Pancreas (tissue), 10 donors: ENCODE data around the gene OR2AT4. TPM values are rescaled to one million over a fixed set of nuclear protein-coding genes. Genes with fewer than 3 reads are reported as not detected.
"Not testable (repeated sequence)": the region's sequence is repeated elsewhere in the genome, so short reads cannot be mapped to it uniquely, and the experiment has no call there.

ENCODE experiments used
- ATAC-seq, 4 donors: fragments of 200-7000 bp; cut with Tn5 transposase; one replicate each; pipeline versions ENCODE4 v1.8.0 to v1.9.1; 2020; ENCODE audit warnings: mild to moderate bottlenecking in 4 of 4, moderate library complexity in 4 of 4
- DNase-seq, 6 donors: peaks; one replicate each; pipeline ENCODE4 v3.0.0-alpha.2; 2020
- FAIRE-seq: peaks from 2 replicates; lab custom pipeline; 2012; peaks lifted over from hg19 to GRCh38; lab: Jason Lieb, UNC
- H3K27ac ChIP-seq, 4 donors: fragments of 200-600 bp; sonication (generic); 1 replicate in 3 of 4; 2 replicates in 1 of 4; pipeline versions ENCODE4 v1.5.0 to v1.8.0; 2020
- H3K27me3 ChIP-seq, 4 donors: fragments of 200-600 bp; one replicate each; pipeline ENCODE4 v1.8.0; 2021
- H3K36me3 ChIP-seq, 3 donors: fragments of 200-600 bp; sonication (generic) in 1 of 3; one replicate each; pipeline versions ENCODE4 v1.5.0 to v1.8.0; 2020 to 2021
- H3K4me1 ChIP-seq, 3 donors: fragments of 200-600 bp; one replicate each; pipeline ENCODE4 v1.8.0; 2021
- H3K4me3 ChIP-seq, 4 donors: fragments of 200-600 bp; sonication (generic) in 2 of 4; one replicate each; pipeline versions ENCODE4 v1.5.0 to v1.8.0; 2020 to 2021
- H3K9me3 ChIP-seq, 4 donors: fragments of 200-600 bp; one replicate each; pipeline ENCODE4 v1.8.0; 2021
- CTCF ChIP-seq, 4 donors: fragments of 200-600 bp; sonication (generic) in 3 of 4; IDR thresholded peaks; one replicate each; pipeline versions ENCODE4 v1.5.0 to v1.8.0; 2021; ENCODE audit warnings: antibody characterized with exemption in 4 of 4
- WGBS, 2 donors: extraction: QIAGEN DNeasy Blood & Tissue Kit; methylation state at CpG; one replicate each; pipeline ENCODE4 v1.1.7; 2013; 5-methylcytosine and 5-hydroxymethylcytosine counted together
- intact Hi-C, 3 donors: fragments of 100-400 bp; cut with DNase I; formaldehyde crosslinking; loops; one replicate each; pipeline versions ENCODE4 v1.11.1 to v1.14.2; 2022
- polyA plus RNA-seq, 2 donors: library from polyadenylated mRNA; stranded (reverse); fragments of 200-250 nt; gene quantifications; one replicate each; pipeline ENCODE4 v1.2.3, GENCODE V29; 2013
- total RNA-seq, 6 donors: library from RNA; stranded (reverse); fragmentation: NEBNext Ultra II Directional in 4 of 6; extraction: Animal tissue kit (Norgen Biotek cat#: 25700) in 4 of 6; gene quantifications; one replicate each; pipeline versions ENCODE4 v1.2.1 to v1.2.4, GENCODE V29; 2021 to 2023
- donor health status: healthy with polysubstance abuse.
- donor health status: DM: no; HTN: no; CAD: no; lungs with moderate emphysema.
- donor health status: DM: no; HTN: no; CAD: no.
- donor health status: control.
- donor health status: control.
- donor health status: Bipolar disorder and iron deficiency.
- donor health status: DM: yes; HTN: yes; CAD: no.
- donor health status: DM: no; HTN: no; CAD: no.
- donor health status: DM: no; HTN: no; CAD: no.
- donor health status: DM: yes; HTN: yes; CAD: no.

Gene OR2AT4
- total and polyA plus RNA-seq, 8 donors = under 0.01 TPM; not detected in 7

GRCh38 chr11:75055511-75055910 lies 41.2 kb downstream of the OR2AT4 start:
- DNase-seq = no peak
- intact Hi-C loops = no loop called here
- TF ChIP-seq CTCF (IDR thresholded peaks at IDR 0.05) = no peak
- FAIRE-seq = no peak
- no peak overlapping the region for H3K4me3 ChIP-seq
- H3K27ac ChIP-seq = no peak overlapping the region
- H3K27me3 ChIP-seq = no peaks in the 10 kb centered on the region
- no peaks in the 10 kb centered on the region for H3K9me3 ChIP-seq
- WGBS, 2 donors = 79 to 89% methylated on average over 6 of the region's 6 CpGs
- no peak for ATAC-seq
- no peaks in the 10 kb centered on the region for H3K4me1 ChIP-seq
- no peaks in the 10 kb centered on the region for H3K36me3 ChIP-seq

GRCh38 chr11:75052457-75052856 lies 44.2 kb downstream of the OR2AT4 start:
- intact Hi-C loops = no loop called here
- no peaks in the 10 kb centered on the region for H3K9me3 ChIP-seq
- peaks cover 0 to 9% (median 0%) of the 10 kb centered on the region in 3 donors for H3K4me1 ChIP-seq
- FAIRE-seq (no peak), ATAC-seq (no peak), DNase-seq (no peak)
- no peak overlapping the region for H3K4me3 ChIP-seq
- no peaks in the 10 kb centered on the region for H3K27me3 ChIP-seq
- TF ChIP-seq CTCF (IDR thresholded peaks at IDR 0.05) = no peak
- H3K36me3 ChIP-seq = no peaks in the 10 kb centered on the region
- no peak overlapping the region for H3K27ac ChIP-seq
- WGBS, 2 donors = 86 to 100% methylated on average over 1 of the region's 1 CpG

GRCh38 chr11:75051043-75051442 lies 45.6 kb downstream of the OR2AT4 start:
- no peak for FAIRE-seq
- H3K4me1 ChIP-seq = peaks cover 0 to 9% (median 0%) of the 10 kb centered on the region in 3 donors

GRCh38 chr11:75050516-75050915 lies 46.2 kb downstream of the OR2AT4 start:
- Histone ChIP-seq H3K4me1 (peaks cover 0 to 9% (median 0%) of the 10 kb centered on the region in 3 donors), H3K27ac (no peak overlapping the region), H3K36me3 (no peaks in the 10 kb centered on the region), H3K4me3 (no peak overlapping the region), H3K27me3 (no peaks in the 10 kb centered on the region), H3K9me3 (no peaks in the 10 kb centered on the region)
- FAIRE-seq (no peak), ATAC-seq (no peak), DNase-seq (no peak)
- intact Hi-C loops = no loop called here
- 84 to 91% methylated on average over 4 of the region's 4 CpGs for WGBS, 2 donors
- no peak for TF ChIP-seq CTCF (IDR thresholded peaks at IDR 0.05)

More at GRCh38 chr11:75051043-75051442, 45.6 kb downstream of the OR2AT4 start:
- no peak for ATAC-seq
- Histone ChIP-seq H3K9me3 (no peaks in the 10 kb centered on the region), H3K4me3 (no peak overlapping the region), H3K36me3 (no peaks in the 10 kb centered on the region), H3K27me3 (no peaks in the 10 kb centered on the region), H3K27ac (no peak overlapping the region)
- no peak for DNase-seq
- intact Hi-C loops = no loop called here
- WGBS, 2 donors = 87 to 89% methylated on average over 5 of the region's 5 CpGs
- no peak for TF ChIP-seq CTCF (IDR thresholded peaks at IDR 0.05)

- H3K4me1 ChIP-seq, FAIRE-seq, H3K27me3 ChIP-seq, ATAC-seq, DNase-seq, intact Hi-C loops, H3K36me3 ChIP-seq, H3K4me3 ChIP-seq, H3K9me3 ChIP-seq: not testable (repeated sequence)
- WGBS, 2 donors = 57 to 60% methylated on average over 8 of the region's 8 CpGs
- H3K27ac ChIP-seq = peak overlapping the region in 2 of 4 donors; percentile 34 to 61
Measured at GRCh38 chr11:75049501-75050266, 47.0 kb downstream of the OR2AT4 start.
